Mucosa of descending colon (tissue), 3 donors: Measurements from ENCODE around the gene CCSER1. TPM values are rescaled to one million over a fixed set of nuclear protein-coding genes. Genes with fewer than 3 reads are reported as not detected.

Source experiments
- ATAC-seq: fragments of 200-7000 bp; cut with Tn5 transposase; one replicate; pipeline ENCODE4 v1.9.1; 2020; ENCODE audit warnings: mild to moderate bottlenecking, moderate library complexity
- DNase-seq, 3 donors: peaks; one replicate each; pipeline ENCODE4 v3.0.0-alpha.2; 2020
- H3K36me3 ChIP-seq: fragments of 200-600 bp; one replicate; pipeline ENCODE4 v1.8.0; 2021; ENCODE audit warnings: low read depth, mild to moderate bottlenecking
- H3K4me1 ChIP-seq: fragments of 200-600 bp; one replicate; pipeline ENCODE4 v1.8.0; 2021; ENCODE audit warnings: low read depth, mild to moderate bottlenecking
- H3K4me3 ChIP-seq: fragments of 200-600 bp; one replicate; pipeline ENCODE4 v1.8.0; 2021; ENCODE audit warnings: mild to moderate bottlenecking
- H3K9me3 ChIP-seq: fragments of 200-600 bp; one replicate; pipeline ENCODE4 v1.8.0; 2021; ENCODE audit warnings: mild to moderate bottlenecking
- intact Hi-C, 2 donors: fragments of 100-400 bp; cut with DNase I in 1 of 2; cut with micrococcal nuclease in 1 of 2; formaldehyde crosslinking; loops; one replicate each; pipeline versions ENCODE4 v1.11.0 to v1.11.1; 2022; cut with DNase I, micrococcal nuclease
- total RNA-seq, 3 donors: library from RNA; stranded (reverse); fragmentation: NEBNext Ultra II Directional in 2 of 3; extraction: Animal tissue kit (Norgen Biotek cat#: 25700) in 2 of 3; gene quantifications; one replicate each; pipeline versions ENCODE4 v1.2.1 to v1.2.4, GENCODE V29; 2021 to 2023
- TF ChIP-seq, protein P1 (sequence below): fragments of 200-600 bp; IDR thresholded peaks from one replicate; pipeline ENCODE4 v1.8.0; 2022; ENCODE audit warnings: antibody characterized with exemption, mild to moderate bottlenecking
- donor health status: DM: no; HTN: no; CAD: no; lungs with moderate emphysema.
- donor health status: DM: no; HTN: no; CAD: no.
- donor health status: DM: no; HTN: yes; CAD: no.

Gene CCSER1
- total RNA-seq, 3 donors from 2014 or later = 11.1 to 32.4 (median 13.3) TPM

DNA sequence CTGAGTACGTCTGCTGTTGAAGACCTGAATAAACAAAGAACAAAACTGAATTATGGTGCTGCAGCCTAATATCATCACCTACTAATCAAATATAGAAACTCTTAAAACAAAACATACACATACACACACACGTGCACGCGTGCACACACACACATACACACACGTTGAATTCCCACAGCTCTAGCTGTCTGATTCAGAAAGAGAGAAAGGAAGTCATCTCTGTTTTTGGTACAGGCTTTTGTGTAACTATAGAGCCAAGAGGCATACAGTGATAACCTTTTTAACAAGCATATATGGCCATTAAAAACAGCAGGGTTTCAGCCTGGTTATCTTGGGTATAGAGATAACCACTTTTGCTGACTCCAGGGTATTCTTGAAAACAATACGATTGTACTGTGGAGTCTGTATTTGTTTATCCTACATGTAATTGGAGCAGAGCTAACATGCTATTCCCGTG, 823.2 kb downstream of the CCSER1 start:
- Histone ChIP-seq H3K4me3 (no peak overlapping the region), H3K4me1 (no peaks in the 10 kb centered on the region), H3K36me3 (no peaks in the 10 kb centered on the region), H3K9me3 (no peaks in the 10 kb centered on the region)
- TF ChIP-seq, protein P1, sequence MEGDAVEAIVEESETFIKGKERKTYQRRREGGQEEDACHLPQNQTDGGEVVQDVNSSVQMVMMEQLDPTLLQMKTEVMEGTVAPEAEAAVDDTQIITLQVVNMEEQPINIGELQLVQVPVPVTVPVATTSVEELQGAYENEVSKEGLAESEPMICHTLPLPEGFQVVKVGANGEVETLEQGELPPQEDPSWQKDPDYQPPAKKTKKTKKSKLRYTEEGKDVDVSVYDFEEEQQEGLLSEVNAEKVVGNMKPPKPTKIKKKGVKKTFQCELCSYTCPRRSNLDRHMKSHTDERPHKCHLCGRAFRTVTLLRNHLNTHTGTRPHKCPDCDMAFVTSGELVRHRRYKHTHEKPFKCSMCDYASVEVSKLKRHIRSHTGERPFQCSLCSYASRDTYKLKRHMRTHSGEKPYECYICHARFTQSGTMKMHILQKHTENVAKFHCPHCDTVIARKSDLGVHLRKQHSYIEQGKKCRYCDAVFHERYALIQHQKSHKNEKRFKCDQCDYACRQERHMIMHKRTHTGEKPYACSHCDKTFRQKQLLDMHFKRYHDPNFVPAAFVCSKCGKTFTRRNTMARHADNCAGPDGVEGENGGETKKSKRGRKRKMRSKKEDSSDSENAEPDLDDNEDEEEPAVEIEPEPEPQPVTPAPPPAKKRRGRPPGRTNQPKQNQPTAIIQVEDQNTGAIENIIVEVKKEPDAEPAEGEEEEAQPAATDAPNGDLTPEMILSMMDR = no peak
- intact Hi-C loops = no loop called here
- ATAC-seq (peak; percentile 58), DNase-seq (no peak)

DNA sequence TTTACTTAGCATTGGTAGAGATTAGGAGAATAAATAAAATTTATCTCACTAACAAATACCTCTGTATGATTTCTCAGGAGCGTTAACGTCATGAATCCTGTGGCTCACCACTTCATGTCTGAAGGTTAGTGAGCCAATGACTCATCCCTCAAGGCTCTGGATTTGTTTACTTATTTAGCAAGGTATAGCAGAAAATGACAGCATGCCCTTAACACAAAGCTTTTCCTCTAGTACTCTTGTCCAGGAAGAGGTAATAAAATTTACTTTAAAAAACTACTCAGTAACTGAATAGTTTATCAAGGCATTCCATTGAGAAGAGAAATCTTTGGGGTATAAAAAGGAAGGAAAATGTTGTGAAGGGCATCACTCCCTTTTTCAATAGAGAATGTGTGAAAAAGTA, 823.8 kb downstream of the CCSER1 start:
- peak; percentile 95 for ATAC-seq
- no peak for DNase-seq
- Histone ChIP-seq H3K4me1 (no peaks in the 10 kb centered on the region), H3K36me3 (no peaks in the 10 kb centered on the region), H3K4me3 (no peak overlapping the region), H3K9me3 (no peaks in the 10 kb centered on the region)
- TF ChIP-seq, protein P1 = no peak
- intact Hi-C loops = no loop called here

DNA sequence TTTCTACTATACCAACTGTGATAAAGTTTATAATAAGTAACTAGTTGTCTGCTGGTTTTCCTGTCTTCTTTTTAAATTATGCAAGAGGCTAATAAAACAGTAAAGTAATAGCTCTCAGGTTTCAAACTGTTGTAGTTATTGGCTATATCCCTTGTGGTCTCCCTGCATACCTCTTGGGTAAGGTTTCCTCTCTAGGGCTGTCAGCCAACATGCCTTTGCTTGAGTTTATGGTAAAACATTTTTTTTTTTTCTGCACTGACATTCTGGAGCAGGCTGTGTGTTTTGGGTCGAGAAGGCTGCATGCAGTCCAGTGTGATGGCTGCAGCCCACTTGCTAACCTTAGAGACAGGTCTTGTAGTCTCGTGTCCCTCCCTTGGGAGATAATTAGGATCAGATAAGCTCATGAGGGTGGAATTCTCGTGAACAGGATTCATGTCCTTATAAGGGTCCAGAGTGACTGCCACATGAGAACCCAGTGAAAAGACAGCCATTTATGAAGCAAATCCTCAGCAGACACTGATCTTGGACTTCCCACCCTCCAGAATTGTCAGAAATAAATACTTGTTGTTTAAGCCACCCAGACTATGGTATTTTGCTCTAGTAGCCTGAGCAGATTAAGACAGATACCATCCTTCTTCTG, 831.2 kb downstream of the CCSER1 start:
- intact Hi-C loops = no loop called here
- H3K36me3 ChIP-seq = no peaks in the 10 kb centered on the region
- ATAC-seq (peak; percentile 31), DNase-seq (no peak)
- peaks cover 4% of the 10 kb centered on the region for H3K4me1 ChIP-seq
- no peak overlapping the region for H3K4me3 ChIP-seq
- H3K9me3 ChIP-seq = no peaks in the 10 kb centered on the region
- TF ChIP-seq, protein P1 = no peak

DNA sequence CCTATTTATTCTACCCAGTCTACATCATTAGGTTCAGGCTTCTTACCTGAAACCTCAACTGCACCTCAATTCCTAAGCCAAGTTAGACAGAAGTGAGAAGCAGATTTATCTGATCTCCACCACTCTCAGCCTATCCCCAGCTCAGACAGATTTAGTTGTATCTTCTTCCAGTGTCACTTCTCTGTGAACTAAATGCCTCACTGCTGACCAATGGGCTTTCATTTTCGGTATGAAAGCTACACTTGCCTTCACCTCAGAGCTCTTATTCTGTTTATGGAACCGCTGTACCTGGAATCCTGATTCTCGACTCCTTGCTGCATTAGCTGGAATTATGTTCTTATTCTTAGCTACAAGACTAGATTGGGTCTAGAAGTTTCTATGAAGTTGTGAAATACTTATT, 833.2 kb downstream of the CCSER1 start:
- ATAC-seq (no peak), DNase-seq (no peak)
- intact Hi-C loops = no loop called here
- no peaks in the 10 kb centered on the region for H3K36me3 ChIP-seq
- no peaks in the 10 kb centered on the region for H3K9me3 ChIP-seq
- peaks cover 4% of the 10 kb centered on the region for H3K4me1 ChIP-seq
- H3K4me3 ChIP-seq = no peak overlapping the region
- TF ChIP-seq, protein P1 = no peak

DNA sequence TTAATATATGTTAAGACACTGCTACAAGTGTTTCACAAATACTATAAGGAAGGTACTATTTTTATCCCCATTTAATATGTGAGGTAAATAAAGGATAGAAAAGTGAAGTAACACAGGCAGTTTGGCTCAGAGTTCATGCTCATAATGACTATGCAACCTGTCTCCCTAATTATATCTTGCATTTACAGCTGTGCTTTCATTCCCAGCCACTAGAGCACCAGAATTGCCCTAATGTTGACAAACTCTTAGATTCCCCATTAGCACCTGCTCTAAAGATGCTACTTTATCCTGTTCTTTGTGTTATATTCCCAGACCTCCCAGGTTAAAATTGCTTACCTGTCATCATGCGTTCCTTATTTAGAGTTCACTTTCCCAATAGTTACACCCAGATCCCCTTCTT, 833.6 kb downstream of the CCSER1 start:
- ATAC-seq (no peak), DNase-seq (no peak)
- no peaks in the 10 kb centered on the region for H3K36me3 ChIP-seq
- peaks cover 4% of the 10 kb centered on the region for H3K4me1 ChIP-seq
- intact Hi-C loops = no loop called here
- no peaks in the 10 kb centered on the region for H3K9me3 ChIP-seq
- TF ChIP-seq, protein P1 = no peak
- H3K4me3 ChIP-seq = no peak overlapping the region

DNA sequence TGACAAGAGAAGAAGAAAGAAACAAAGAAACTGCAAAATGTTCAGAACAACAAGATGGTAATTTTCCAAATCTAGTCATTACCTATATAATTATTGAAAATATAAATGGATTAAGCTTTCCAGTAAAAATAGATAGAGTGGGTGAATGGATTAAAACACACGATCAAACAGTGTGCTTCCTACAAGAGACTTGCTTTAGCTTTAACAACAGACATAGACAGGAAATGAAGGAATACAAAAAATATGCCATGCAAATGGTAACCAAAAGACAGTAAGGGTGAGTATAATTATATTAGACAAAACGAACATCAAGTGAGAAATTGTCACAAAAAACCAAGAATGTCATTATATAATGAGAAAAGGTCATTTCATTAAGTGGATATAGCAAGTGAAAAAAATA, 842.8 kb downstream of the CCSER1 start:
- TF ChIP-seq, protein P1 = no peak
- Histone ChIP-seq H3K36me3 (no peaks in the 10 kb centered on the region), H3K4me1 (no peaks in the 10 kb centered on the region), H3K9me3 (no peaks in the 10 kb centered on the region), H3K4me3 (no peak overlapping the region)
- intact Hi-C loops = no loop called here
- no peak for DNase-seq
- no peak for ATAC-seq
